ENCODE results near the gene FBXO41.
A peak's percentile ranks its signal among the peaks of the same experiment; 100 is the strongest.

The FBXO41 gene

DNA sequence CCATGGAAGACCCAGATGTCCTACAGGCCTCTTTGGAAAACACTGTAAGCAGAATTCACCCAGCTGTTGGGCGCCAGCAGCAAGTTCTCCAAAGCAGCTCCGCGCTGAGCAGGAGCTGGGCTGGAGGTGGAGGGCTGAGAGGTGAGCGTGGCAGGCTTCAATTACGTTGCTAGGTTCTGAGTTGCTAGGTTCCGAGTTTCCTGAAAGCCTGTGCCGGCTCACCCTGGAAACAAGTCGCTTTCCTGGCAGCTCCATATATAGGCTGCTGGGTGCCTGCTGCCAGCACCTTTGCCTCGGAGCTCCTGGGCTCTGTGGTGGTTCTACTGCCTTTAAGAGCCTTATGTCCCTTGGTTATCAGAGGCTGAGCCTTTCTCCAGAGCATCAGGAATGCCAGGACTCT is 23.4 kb upstream of the FBXO41 start:
- no peak for DNase-seq (ENCODE audit: low read depth)
- no peak for TF ChIP-seq CTCF (IDR thresholded peaks at IDR 0.05; ENCODE audit: insufficient read depth, low read depth, low read length, missing control alignments)
- H3K4me3 ChIP-seq (ENCODE audit: low read depth, low read length), result no peak overlapping the region

GRCh38 chr2:73301636-73302035 is 17.4 kb upstream of the FBXO41 start:
- no peak for DNase-seq (ENCODE audit: low read depth)
- TF ChIP-seq CTCF (IDR thresholded peaks at IDR 0.05; ENCODE audit: insufficient read depth, low read depth, low read length, missing control alignments), result no peak
- H3K4me3 ChIP-seq (ENCODE audit: low read depth, low read length), result no peak overlapping the region

GRCh38 chr2:73300926-73301325 is 16.6 kb upstream of the FBXO41 start:
- no peak for TF ChIP-seq CTCF (IDR thresholded peaks at IDR 0.05; ENCODE audit: insufficient read depth, low read depth, low read length, missing control alignments)
- no peak overlapping the region for H3K4me3 ChIP-seq (ENCODE audit: low read depth, low read length)
- DNase-seq (ENCODE audit: low read depth), result no peak

DNA sequence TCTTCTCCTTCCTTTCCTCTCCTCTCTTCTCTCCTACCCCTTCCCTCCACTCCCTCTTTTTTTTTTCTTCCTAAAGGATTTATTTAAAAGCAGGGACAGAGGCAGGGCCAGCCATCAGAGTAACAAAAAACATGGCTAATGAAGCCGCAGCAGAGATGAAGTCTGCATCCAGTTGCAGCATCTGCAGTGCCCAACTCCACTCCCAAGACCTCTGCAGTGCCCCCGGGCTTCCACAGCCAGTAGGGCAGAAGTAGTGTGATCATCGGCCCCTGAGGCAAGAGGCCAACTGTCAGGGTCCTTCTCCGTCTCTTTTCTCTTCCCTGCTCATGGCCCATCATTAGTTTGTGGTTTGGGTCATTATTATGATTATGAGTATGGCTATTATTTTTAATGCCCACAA is 13.3 kb upstream of the FBXO41 start:
- no peak for TF ChIP-seq CTCF (IDR thresholded peaks at IDR 0.05; ENCODE audit: insufficient read depth, low read depth, low read length, missing control alignments)
- no peak for DNase-seq (ENCODE audit: low read depth)
- H3K4me3 ChIP-seq (ENCODE audit: low read depth, low read length), result no peak overlapping the region

DNA sequence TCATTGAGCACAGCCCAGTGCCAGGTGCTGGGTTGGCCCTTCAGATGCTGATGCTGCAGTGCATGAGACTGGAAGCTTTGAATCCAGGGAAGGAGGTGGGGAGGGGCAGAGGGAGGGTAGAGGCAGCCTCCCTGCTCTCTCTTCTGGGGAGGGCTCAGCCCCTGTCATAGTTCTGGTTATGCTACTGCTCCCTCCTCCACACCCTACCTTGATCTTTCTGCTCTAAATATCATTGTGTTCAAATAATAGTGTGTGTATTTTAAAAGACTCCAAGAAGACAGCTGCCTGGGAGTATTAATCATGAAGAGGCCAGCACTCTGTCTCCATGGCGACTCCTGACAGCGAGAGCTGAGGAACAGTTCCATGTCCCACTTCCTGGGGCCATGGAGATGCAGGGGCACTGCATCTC is 12.9 kb upstream of the FBXO41 start:
- TF ChIP-seq CTCF (IDR thresholded peaks at IDR 0.05; ENCODE audit: insufficient read depth, low read depth, low read length, missing control alignments), result no peak
- no peak for DNase-seq (ENCODE audit: low read depth)
- H3K4me3 ChIP-seq (ENCODE audit: low read depth, low read length), result no peak overlapping the region

- no peak for TF ChIP-seq CTCF (IDR thresholded peaks at IDR 0.05; ENCODE audit: insufficient read depth, low read depth, low read length, missing control alignments)
- no peak for DNase-seq (ENCODE audit: low read depth)
- no peak overlapping the region for H3K4me3 ChIP-seq (ENCODE audit: low read depth, low read length)
These were observed 11.6 kb upstream of the FBXO41 start for GRCh38 chr2:73295751-73296400.

DNA sequence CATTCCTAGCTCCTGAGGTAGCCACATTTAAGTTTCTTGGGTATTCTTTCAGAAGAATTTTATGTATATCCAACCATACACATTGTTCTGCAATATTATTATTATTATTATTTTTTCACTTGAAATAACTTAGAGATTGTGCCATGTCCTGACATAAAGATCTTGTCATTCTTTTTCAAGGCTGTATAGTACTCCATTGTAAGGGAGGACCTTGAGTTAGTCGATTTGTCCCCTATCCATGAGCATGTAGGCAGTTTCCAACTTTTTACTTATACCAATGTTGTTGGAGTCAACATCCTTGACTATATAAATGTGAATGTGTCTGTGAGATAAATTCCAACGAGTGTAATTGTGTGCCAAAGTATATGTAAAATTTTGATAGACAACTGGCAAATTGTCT is 10.0 kb upstream of the FBXO41 start:
- DNase-seq (ENCODE audit: low read depth), result no peak
- TF ChIP-seq CTCF (IDR thresholded peaks at IDR 0.05; ENCODE audit: insufficient read depth, low read depth, low read length, missing control alignments), result no peak
- peak overlapping the region; percentile 43; the same call in 1 of the 2 replicates for H3K4me3 ChIP-seq (ENCODE audit: low read depth, low read length)

All from GM12865 (cell line).